Heart right ventricle (tissue), 16 donors: ENCODE results near the gene LARGE1. TPM values are rescaled to one million over a fixed set of nuclear protein-coding genes. Genes with fewer than 3 reads are reported as not detected.
A peak's percentile ranks its signal among the peaks of the same experiment; 100 is the strongest.

Experiments
- ATAC-seq, 8 donors: fragments of 200-7000 bp; cut with Tn5 transposase; one replicate each; pipeline ENCODE4 v1.9.1; 2020; ENCODE audit warnings: mild to moderate bottlenecking in 8 of 8, moderate library complexity in 8 of 8, moderate number of reproducible peaks in 1 of 8
- DNase-seq, 2 donors: peaks; one replicate each; pipeline ENCODE4 v3.0.0-alpha.2; 2020
- H3K27ac ChIP-seq, 10 donors: fragments of 200-600 bp; sonication (generic) in 2 of 10; one replicate each; pipeline versions ENCODE4 v1.5.0 to v1.8.0; 2020 to 2022; ENCODE audit warnings: mild to moderate bottlenecking in 3 of 10
- H3K27me3 ChIP-seq, 7 donors: fragments of 200-600 bp; one replicate each; pipeline ENCODE4 v1.8.0; 2021 to 2022; ENCODE audit warnings: mild to moderate bottlenecking in 2 of 7
- H3K36me3 ChIP-seq, 9 donors: fragments of 200-600 bp; sonication (generic) in 1 of 9; one replicate each; pipeline versions ENCODE4 v1.5.0 to v1.8.0; 2020 to 2022; ENCODE audit warnings: mild to moderate bottlenecking in 2 of 9
- H3K4me1 ChIP-seq, 9 donors: fragments of 200-600 bp; sonication (generic) in 1 of 9; one replicate each; pipeline versions ENCODE4 v1.5.0 to v1.8.0; 2020 to 2022; ENCODE audit warnings: mild to moderate bottlenecking in 4 of 9
- H3K4me3 ChIP-seq, 10 donors: fragments of 200-600 bp; sonication (generic) in 2 of 10; one replicate each; pipeline versions ENCODE4 v1.5.0 to v1.8.0; 2020 to 2022; ENCODE audit warnings: mild to moderate bottlenecking in 7 of 10, moderate library complexity in 2 of 10
- H3K9me3 ChIP-seq, 11 donors: fragments of 200-600 bp in 10 of 11; sonication (generic) in 2 of 11; one replicate each; pipeline versions ENCODE4 v1.5.0 to v1.8.0; 2013 to 2022; ENCODE audit warnings: mild to moderate bottlenecking in 2 of 11, control low read depth in 1 of 11, moderate library complexity in 1 of 11
- WGBS, 2 donors: extraction: QIAGEN DNeasy Blood & Tissue Kit; methylation state at CpG; one replicate each; pipeline ENCODE4 v1.1.7; 2013; ENCODE audit warnings: inconsistent platforms in 1 of 2; 5-methylcytosine and 5-hydroxymethylcytosine counted together
- intact Hi-C, 10 donors: fragments of 100-400 bp; cut with DNase I; formaldehyde crosslinking; loops; one replicate each; pipeline versions ENCODE4 v1.11.1 to v1.14.2; 2022
- polyA plus RNA-seq, 2 donors: library from polyadenylated mRNA; stranded (reverse); fragments of 200-250 nt; gene quantifications; one replicate each; pipeline ENCODE4 v1.2.3, GENCODE V29; 2013
- total RNA-seq, 10 donors: library from RNA; stranded (reverse); fragmentation: NEBNext Ultra II Directional in 3 of 10; extraction: Animal tissue kit (Norgen Biotek cat#: 25700) in 3 of 10; gene quantifications; one replicate each; pipeline versions ENCODE4 v1.2.1 to v1.2.4, GENCODE V29; 2021 to 2023
- TF ChIP-seq, protein P1 (sequence below), 9 donors: fragments of 200-600 bp; sonication (generic) in 2 of 9; IDR thresholded peaks; one replicate each; pipeline versions ENCODE4 v1.5.0 to v1.8.0; 2021 to 2022; ENCODE audit warnings: antibody characterized with exemption in 9 of 9, mild to moderate bottlenecking in 5 of 9, moderate library complexity in 1 of 9
- donor health status: Arrhythmogenic right ventricular cardiomyopathy.
- donor health status: ischemic (EF 13 %, LVEDD 7.1; RV severe dilation, severe dysfunction).
- donor health status: healthy with polysubstance abuse.
- donor health status: DM: no; HTN: yes; CAD: no.
- donor health status: DM: no; HTN: no; CAD: no.
- donor health status: ischemic (EF 25% LVEDD 6.9; RV normal size, moderate dysfunction).
- donor health status: ischemic (EF 25% LVEDD 5.7; RV mildly dilated, moderate dysfunction).
- donor health status: healthy.
- donor health status: DM: yes; HTN: yes; CAD: no.
- donor health status: Ischemic cardiomyopathy.
- donor health status: ischemic (EF 35%, LVEDD 5.7; RV mildly dilated, moderate dysfunction).
- donor health status: nonischemic (EF 11% LVEDD 7.7; RV severe dilation, severe dysfunction).
- donor health status: DM: yes; HTN: yes; CAD: no.
- donor health status: PGD.
- donor health status: ischemic (EF 29% LVEDD 5.4; RV normal size, mild dysfunction).
- donor health status: nonischemic (EF 23%, LVEDD 6.1; RV moderate dilation, normal function).

Gene LARGE1
- total and polyA plus RNA-seq, 12 donors, result 33.7 to 184 (median 144) TPM

DNA sequence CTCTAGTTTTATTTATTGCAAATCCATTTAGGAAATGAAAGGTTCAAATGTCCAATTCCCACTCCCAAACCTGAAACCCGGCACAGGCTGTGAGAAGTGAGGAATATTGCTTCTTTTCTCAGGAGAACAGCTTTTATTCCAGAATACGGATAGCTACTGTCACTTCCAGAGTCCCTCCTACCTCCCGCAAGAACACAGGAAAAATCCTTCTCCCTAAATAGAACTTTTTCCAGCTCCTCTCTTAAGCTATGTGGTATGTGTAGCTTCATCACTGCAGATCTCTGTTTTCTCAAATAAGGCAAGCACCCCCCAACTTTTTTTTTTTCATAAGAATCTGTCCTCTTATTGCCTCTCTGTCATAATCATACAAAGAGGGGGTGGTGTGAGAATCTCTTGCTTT, 126.8 kb downstream of the LARGE1 start:
- DNase-seq (no peak), ATAC-seq (peak in 4 of 8 donors; percentile 54 to 71 (median 67))
- 24 to 25% methylated on average over 3 of the region's 3 CpGs for WGBS, 2 donors
- Histone ChIP-seq H3K27me3 (no peaks in the 10 kb centered on the region), H3K36me3 (no peaks in the 10 kb centered on the region), H3K27ac (peak overlapping the region in 8 of 10 donors; percentile 8 to 69 (median 41)), H3K4me3 (peak overlapping the region in 1 of 10 donors; percentile 12), H3K9me3 (peaks cover 0 to 17% (median 9%) of the 10 kb centered on the region in 11 donors), H3K4me1 (peaks cover 0 to 39% (median 14%) of the 10 kb centered on the region in 9 donors)
- intact Hi-C loops, result loop anchor here in 1 of 10 donors (10.0 kb wide), 1 partner anchor 419 kb away; no protein-coding TSS in a partner anchor
- TF ChIP-seq, protein P1, sequence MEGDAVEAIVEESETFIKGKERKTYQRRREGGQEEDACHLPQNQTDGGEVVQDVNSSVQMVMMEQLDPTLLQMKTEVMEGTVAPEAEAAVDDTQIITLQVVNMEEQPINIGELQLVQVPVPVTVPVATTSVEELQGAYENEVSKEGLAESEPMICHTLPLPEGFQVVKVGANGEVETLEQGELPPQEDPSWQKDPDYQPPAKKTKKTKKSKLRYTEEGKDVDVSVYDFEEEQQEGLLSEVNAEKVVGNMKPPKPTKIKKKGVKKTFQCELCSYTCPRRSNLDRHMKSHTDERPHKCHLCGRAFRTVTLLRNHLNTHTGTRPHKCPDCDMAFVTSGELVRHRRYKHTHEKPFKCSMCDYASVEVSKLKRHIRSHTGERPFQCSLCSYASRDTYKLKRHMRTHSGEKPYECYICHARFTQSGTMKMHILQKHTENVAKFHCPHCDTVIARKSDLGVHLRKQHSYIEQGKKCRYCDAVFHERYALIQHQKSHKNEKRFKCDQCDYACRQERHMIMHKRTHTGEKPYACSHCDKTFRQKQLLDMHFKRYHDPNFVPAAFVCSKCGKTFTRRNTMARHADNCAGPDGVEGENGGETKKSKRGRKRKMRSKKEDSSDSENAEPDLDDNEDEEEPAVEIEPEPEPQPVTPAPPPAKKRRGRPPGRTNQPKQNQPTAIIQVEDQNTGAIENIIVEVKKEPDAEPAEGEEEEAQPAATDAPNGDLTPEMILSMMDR (IDR thresholded peaks at IDR 0.05), result no peak

DNA sequence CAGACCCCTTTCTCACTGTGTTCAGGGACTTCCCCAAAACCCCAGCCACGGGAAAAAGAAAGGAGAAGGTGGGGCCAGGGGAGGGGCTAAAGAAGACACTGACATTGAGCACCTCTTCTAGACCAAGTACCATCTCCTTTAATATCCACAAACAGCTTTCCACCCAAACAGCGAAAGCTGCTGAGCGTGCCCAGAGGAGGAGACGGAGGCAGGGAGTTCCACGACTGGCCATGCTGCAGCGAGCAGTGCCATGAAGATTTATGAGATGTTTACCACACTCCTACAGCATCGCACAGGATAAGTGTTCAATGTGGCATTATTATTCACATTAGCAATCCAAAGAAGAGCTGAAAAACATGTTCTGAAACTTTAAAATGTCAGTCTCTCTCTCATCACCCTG, 127.4 kb downstream of the LARGE1 start:
- no peak for DNase-seq
- H3K9me3 ChIP-seq, result peaks cover 0 to 23% (median 12%) of the 10 kb centered on the region in 11 donors
- 35 to 41% methylated on average over 7 of the region's 7 CpGs for WGBS, 2 donors
- H3K4me3 ChIP-seq, result peak overlapping the region in 1 of 10 donors; percentile 12
- no peaks in the 10 kb centered on the region for H3K27me3 ChIP-seq
- peaks cover 0 to 39% (median 14%) of the 10 kb centered on the region in 9 donors for H3K4me1 ChIP-seq
- peak overlapping the region in 6 of 10 donors; percentile 8 to 69 (median 52) for H3K27ac ChIP-seq
- intact Hi-C loops, result loop anchor here in 1 of 10 donors (10.0 kb wide), 1 partner anchor 418 kb away; no protein-coding TSS in a partner anchor
- no peaks in the 10 kb centered on the region for H3K36me3 ChIP-seq
- TF ChIP-seq, protein P1 (IDR thresholded peaks at IDR 0.05), result no peak
- ATAC-seq, result peak in 5 of 8 donors; percentile 17 to 61 (median 51)

DNA sequence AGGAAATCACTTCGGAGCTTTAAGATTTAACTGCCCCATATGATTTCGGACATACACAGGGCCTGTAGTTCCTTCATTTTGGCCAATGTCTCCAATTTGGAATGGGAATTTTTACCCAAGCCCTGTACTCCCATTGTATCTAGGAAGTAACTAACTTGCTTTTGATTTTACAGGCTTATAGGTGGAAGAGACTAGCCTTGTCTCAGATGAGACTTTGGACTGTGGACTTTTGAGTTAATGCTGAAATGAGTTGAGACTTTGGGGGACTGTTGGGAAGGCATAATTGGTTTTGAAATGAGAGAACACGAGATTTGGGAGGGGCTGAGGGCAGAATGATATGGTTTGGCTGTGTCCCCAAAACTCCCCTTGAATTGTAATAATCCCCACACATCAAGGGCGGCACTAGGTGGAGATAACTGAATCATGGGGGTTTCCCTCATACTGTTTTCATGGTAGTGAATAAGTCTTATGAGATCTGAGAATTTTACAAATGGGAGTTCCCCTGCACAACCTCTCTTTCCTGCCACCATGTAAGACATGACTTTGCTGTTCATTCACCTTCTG, 130.5 kb downstream of the LARGE1 start:
- peaks cover 0 to 25% (median 14%) of the 10 kb centered on the region in 11 donors for H3K9me3 ChIP-seq
- intact Hi-C loops, result loop anchor here in 1 of 10 donors (10.0 kb wide), 1 partner anchor 415 kb away; no protein-coding TSS in a partner anchor
- H3K27me3 ChIP-seq, result no peaks in the 10 kb centered on the region
- TF ChIP-seq, protein P1 (IDR thresholded peaks at IDR 0.05), result no peak
- 95 to 97% methylated on average over 4 of the region's 4 CpGs for whole genome bisulfite sequencing, 2 donors
- no peak for ATAC-seq
- no peaks in the 10 kb centered on the region for H3K36me3 ChIP-seq
- no peak overlapping the region for H3K4me3 ChIP-seq
- H3K4me1 ChIP-seq, result peaks cover 0 to 61% (median 28%) of the 10 kb centered on the region in 9 donors
- H3K27ac ChIP-seq, result no peak overlapping the region
- DNase-seq, result no peak

DNA sequence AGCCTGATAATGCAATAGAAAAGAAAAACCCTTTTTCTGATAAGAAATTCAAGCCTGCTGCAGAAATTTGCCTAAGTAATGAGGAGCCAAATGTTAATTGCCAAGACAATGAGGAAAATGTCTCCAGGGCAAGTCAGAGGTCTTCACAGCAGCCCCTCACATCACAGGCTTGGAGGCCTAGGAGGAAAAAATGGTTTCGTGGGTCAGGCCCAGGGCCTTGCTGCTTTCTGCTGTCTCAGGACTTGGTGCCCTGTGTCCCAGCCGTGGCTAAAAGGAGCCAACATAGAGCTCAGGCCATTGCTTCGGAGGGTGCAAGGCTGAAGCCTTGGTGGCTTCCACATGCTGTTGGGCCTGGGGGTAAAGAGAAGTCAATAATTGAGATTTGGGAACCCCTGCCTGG, 131.3 kb downstream of the LARGE1 start:
- Histone ChIP-seq H3K9me3 (peaks cover 0 to 25% (median 14%) of the 10 kb centered on the region in 11 donors), H3K36me3 (no peaks in the 10 kb centered on the region), H3K27me3 (no peaks in the 10 kb centered on the region), H3K4me1 (peaks cover 0 to 55% (median 26%) of the 10 kb centered on the region in 9 donors), H3K4me3 (no peak overlapping the region), H3K27ac (no peak overlapping the region)
- intact Hi-C loops, result no loop called here
- WGBS, 2 donors, result 97 to 98% methylated on average over 3 of the region's 3 CpGs
- TF ChIP-seq, protein P1 (IDR thresholded peaks at IDR 0.05), result no peak
- DNase-seq, result no peak
- no peak for ATAC-seq
